K562 (cell line): ENCODE measurements around the gene EGR1. TPM values are rescaled to one million over a fixed set of nuclear protein-coding genes. Genes with fewer than 3 reads are reported as not detected.

Experiments
- ATAC-seq: fragments of 200-7000 bp; cut with Tn5 transposase; 3 replicates; pipeline ENCODE4 v1.9.1; 2020; ENCODE audit warnings: moderate library complexity
- BruUV-seq: library from RNA; stranded (reverse); fragments of 400-500 nt; replicated peaks from 2 replicates; lab custom pipeline; 2021; lab: Mats Ljungman, UMichigan
- CTCF ChIA-PET: fragments of 300-600 bp; formaldehyde crosslinking; extraction: SDS; loops from one replicate; lab custom pipeline; 2021; ENCODE audit warnings: low intra/inter-chr PET ratio; lab: Yijun Ruan, JAX
- POLR2A ChIA-PET: fragments of 300-600, 350-650 bp; sonication (Branson Sonifier 250); formaldehyde crosslinking; extraction: SDS; loops from one replicate; lab custom pipeline; 2021; ENCODE audit warnings: antibody characterized with exemption, inconsistent platforms; lab: Yijun Ruan, JAX
- DNase-seq, 4 experiments: peaks; one replicate each; pipeline versions ENCODE4 v3.0.0 to v3.0.0-alpha.2; 2011 to 2018; ENCODE audit warnings: low spot score in 3 of 4, mixed read lengths in 3 of 4; ENCODE audit errors: extremely low read depth in 1 of 4
- FAIRE-seq: peaks from 2 replicates; lab custom pipeline; 2011; peaks lifted over from hg19 to GRCh38; lab: Jason Lieb, UNC
- H2AFZ ChIP-seq: 2 replicates; pipeline ENCODE4 v1.6.0; 2011; ENCODE audit warnings: low read depth, low read length, control low read depth, inconsistent platforms
- H3K27ac ChIP-seq: fragments of 200-600 bp; 3 replicates; pipeline ENCODE4 v1.8.0; 2011; ENCODE audit warnings: low read depth, mild to moderate bottlenecking, control low read depth, inconsistent platforms, low read length, moderate library complexity, mixed read lengths; ENCODE audit errors: extremely low read depth
- H3K27me3 ChIP-seq, 2 experiments: fragments of 300-600 bp in 1 of 2; 2 replicates in 1 of 2; 3 replicates in 1 of 2; pipeline versions ENCODE4 v1.6.0 to v1.8.0; 2011; ENCODE audit warnings: inconsistent platforms in 2 of 2, low read length in 2 of 2, mild to moderate bottlenecking in 1 of 2, mixed read lengths in 1 of 2, moderate library complexity in 1 of 2; ENCODE audit not compliant: control insufficient read depth in 2 of 2, insufficient read depth in 2 of 2
- H3K36me3 ChIP-seq: fragments of 300-600 bp; 3 replicates; pipeline ENCODE4 v1.8.0; 2011; ENCODE audit warnings: mild to moderate bottlenecking, low read length, inconsistent platforms; ENCODE audit not compliant: control insufficient read depth, insufficient read depth
- H3K4me1 ChIP-seq, 2 experiments: fragments of 200-600 bp in 1 of 2; replicated peaks in 1 of 2; 2 replicates in 1 of 2; 3 replicates in 1 of 2; pipeline versions ENCODE4 v1.5.1 to v1.8.0; 2011; ENCODE audit warnings: inconsistent platforms in 2 of 2, low read length in 2 of 2, mild to moderate bottlenecking in 1 of 2, mixed read lengths in 1 of 2, moderate library complexity in 1 of 2; ENCODE audit not compliant: control insufficient read depth in 2 of 2, insufficient read depth in 2 of 2
- H3K4me2 ChIP-seq: 2 replicates; pipeline ENCODE4 v1.6.1; 2011; ENCODE audit warnings: low read length, control low read depth, inconsistent platforms, mixed read lengths; ENCODE audit not compliant: insufficient read depth
- H3K4me3 ChIP-seq: fragments of 200-600 bp; sonication (generic), shearing (Covaris generic); 2 replicates; pipeline ENCODE4 v1.5.1; 2016; ENCODE audit warnings: control low read depth, inconsistent platforms
- H3K79me2 ChIP-seq: fragments of 200-600 bp; 3 replicates; pipeline ENCODE4 v1.8.0; 2011; ENCODE audit warnings: low read length, inconsistent platforms; ENCODE audit not compliant: control insufficient read depth, insufficient read depth
- H3K9ac ChIP-seq, 2 experiments: 2 replicates each; pipeline versions ENCODE4 v1.6.0 to v1.6.1; 2011; ENCODE audit warnings: low read depth in 2 of 2, low read length in 2 of 2, control low read depth in 1 of 2, inconsistent platforms in 1 of 2, mild to moderate bottlenecking in 1 of 2, mixed read lengths in 1 of 2; ENCODE audit not compliant: insufficient read depth in 1 of 2
- H3K9me1 ChIP-seq: one replicate; pipeline ENCODE4 v1.6.0; 2011; ENCODE audit warnings: inconsistent platforms, mild to moderate bottlenecking, low read length, moderate library complexity; ENCODE audit not compliant: control insufficient read depth, insufficient read depth
- H3K9me3 ChIP-seq: replicated peaks from 2 replicates; pipeline ENCODE4 v1.5.1; 2011; ENCODE audit warnings: low read depth, low read length, inconsistent platforms; ENCODE audit not compliant: control insufficient read depth, insufficient read depth
- H4K20me1 ChIP-seq: replicated peaks from 2 replicates; pipeline ENCODE4 v1.6.1; 2011; ENCODE audit warnings: low read length, inconsistent platforms, mixed read lengths; ENCODE audit not compliant: control insufficient read depth, insufficient read depth
- ATF1 ChIP-seq, 2 experiments: fragments of 450-650 bp in 1 of 2; IDR thresholded peaks; 2 replicates each; pipeline ENCODE4 v1.6.1; 2016; ENCODE audit warnings: missing compliant biosample characterization in 1 of 2, missing genetic modification characterization in 1 of 2
- FOSL1 ChIP-seq: fragments of 200-800 bp; sonication (Bioruptor generic); conservative IDR thresholded peaks from 2 replicates; pipeline ENCODE4 v1.6.1; 2016; ENCODE audit warnings: missing genetic modification characterization, missing compliant biosample characterization
- HOMEZ ChIP-seq: fragments of 250-450 bp; sonication (Bioruptor Pico); IDR thresholded peaks from 2 replicates; pipeline ENCODE4 v1.4.0; 2020; ENCODE audit warnings: mild to moderate bottlenecking, moderate library complexity
- MTA3 ChIP-seq: fragments of 450-650 bp; formaldehyde crosslinking; IDR thresholded peaks from 2 replicates; pipeline ENCODE4 v1.6.1; 2017; ENCODE audit warnings: mild to moderate bottlenecking, borderline replicate concordance
- STAG1 ChIP-seq: sonication (generic); formaldehyde crosslinking; IDR thresholded peaks from 2 replicates; pipeline ENCODE4 v1.5.0; 2020; ENCODE audit warnings: missing genetic modification reagents, borderline replicate concordance
- VEZF1 ChIP-seq: fragments of 200-800 bp; sonication (Bioruptor generic); IDR thresholded peaks from 2 replicates; pipeline ENCODE4 v1.6.1; 2017; ENCODE audit warnings: missing genetic modification characterization, missing compliant biosample characterization
- ZFX ChIP-seq: sonication (generic); formaldehyde crosslinking; IDR thresholded peaks from 2 replicates; pipeline ENCODE4 v1.8.0; 2022; ENCODE audit warnings: mild to moderate bottlenecking, missing genetic modification reagents, moderate library complexity
- ZKSCAN3 ChIP-seq: fragments of 250-450 bp; sonication (Bioruptor Pico); IDR thresholded peaks from 2 replicates; pipeline ENCODE4 v1.4.0; 2020
- ZNF263 ChIP-seq: sonication (generic); formaldehyde crosslinking; IDR thresholded peaks from 2 replicates; pipeline ENCODE4 v1.8.0; 2022; ENCODE audit warnings: mild to moderate bottlenecking, missing genetic modification reagents, borderline replicate concordance
- WGBS: fragments of 100-300 bp; shearing (Covaris generic); methylation state at CpG from one replicate; pipeline ENCODE4 v1.1.6; 2016; ENCODE audit warnings: low coverage, mixed read lengths; ENCODE audit not compliant: insufficient coverage; ENCODE audit errors: missing lambda C conversion rate; 5-methylcytosine and 5-hydroxymethylcytosine counted together
- in situ Hi-C: fragments of 300-500 bp; cut with MboI; formaldehyde crosslinking; loops from 4 replicates; pipeline ENCODE4 v1.15.0; 2018; ENCODE audit warnings: inconsistent platforms, mixed read lengths
- intact Hi-C: fragments of 100-400 bp; cut with micrococcal nuclease; formaldehyde crosslinking; loops from 2 replicates; pipeline ENCODE4 v1.14.2; 2022
- polyA plus RNA-seq, 8 experiments: library from polyadenylated mRNA; depleted of rRNA in 4 of 8; stranded (reverse) in 5 of 8; unstranded in 3 of 8; fragments of >200 nt; fragmentation: Nextera tagmentation in 2 of 8; fragmentation: Illumina TruSeq in 1 of 8; extraction: Ambion mirVana in 2 of 8; extraction: Trizol in 1 of 8; gene quantifications; 2 replicates each; pipeline versions ENCODE4 v1.2.1 to v1.2.3, GENCODE V29; 2011 to 2014; ENCODE audit warnings: inconsistent platforms in 1 of 8, missing spikeins in 1 of 8
- total RNA-seq, 7 experiments: library from RNA; depleted of rRNA in 6 of 7; stranded (reverse); fragments of >200 nt in 6 of 7; fragmentation: Illumina TruSeq in 2 of 7; extraction: Trizol in 2 of 7; gene quantifications; 2 replicates each; pipeline versions ENCODE4 v1.2.1 to v1.2.3, GENCODE V29; 2011 to 2021; ENCODE audit warnings: low replicate concordance in 1 of 7

Gene EGR1
- total and polyA plus RNA-seq, 9 of the 15 experiments (the other 6 are each of a cell fraction or from before 2014, with no cell fraction given) = 1.3 to 132 (median 21.5) TPM

GRCh38 chr5:138445547-138446271, 19.6 kb upstream of the EGR1 start:
- ChIA-PET CTCF (no interaction called here), POLR2A (interaction anchor here (0.5 to 0.6 kb wide), 2 partner anchors 39 to 86 kb away, joined by 3 read pairs; no protein-coding TSS in a partner anchor)
- H3K9ac ChIP-seq = peak overlapping the region in 1 of 2 experiments; percentile 78; a peak in 1 of 4 replicates
- H3K4me3 ChIP-seq = no peak overlapping the region
- H2AFZ ChIP-seq = peak overlapping the region; percentile 64; the same call in 1 of the 2 replicates
- intact Hi-C loops = no loop called here
- H3K9me3 ChIP-seq = no peaks in the 10 kb centered on the region
- BruUV-seq = no TSS peak
- H3K27me3 ChIP-seq = no peaks in the 10 kb centered on the region
- H4K20me1 ChIP-seq = no peaks in the 10 kb centered on the region
- in situ Hi-C loops = no loop called here
- H3K36me3 ChIP-seq = no peaks in the 10 kb centered on the region
- ATAC-seq = peak; percentile 62
- DNase-seq = peak; percentile 60 to 76 (median 68)
- no peaks in the 10 kb centered on the region for H3K79me2 ChIP-seq
- no peak for FAIRE-seq
- WGBS = 32% methylated on average over 13 of the region's 18 CpGs
- H3K4me2 ChIP-seq = no peak overlapping the region
- H3K9me1 ChIP-seq = no peaks in the 10 kb centered on the region
- H3K27ac ChIP-seq = no peak overlapping the region
- peaks cover 9 to 38% of the 10 kb centered on the region in 2 experiments; a peak in 4 of 5 replicates for H3K4me1 ChIP-seq
- TF ChIP-seq ZNF263 (CRISPR knock-in tag) (peak; percentile 83), ZKSCAN3 (CRISPR knock-in tag) (no peak), ZFX (CRISPR knock-in tag) (0 out of 2 replicates have a peak, but pooled peaks have one; percentile 16), HOMEZ (no peak), MTA3 (no peak), STAG1 (no peak), VEZF1 (CRISPR knock-in tag) (0 out of 2 replicates have a peak, but pooled peaks have one; percentile 19), ATF1 (CRISPR knock-in tag; IDR thresholded peaks at IDR 0.05) (no peak), ATF1 (tag; IDR thresholded peaks at IDR 0.05) (no peak), FOSL1 (tag) (no peak)
